ENCODE measurements around the gene CALHM4. TPM values are rescaled to one million over a fixed set of nuclear protein-coding genes. Genes with fewer than 3 reads are reported as not detected.

The CALHM4 gene
- total RNA-seq, 5 donors from 2014 or later (not counting 1 experiment from before 2014, with no cell fraction given): not detected

Other genes starting within 250 kb of the CALHM4 start
- 1 to 10 TPM; 5.9 to 9.3 (median 7.4) TPM for gene DSE, start 182.8 kb upstream of the CALHM4 start, total RNA-seq
- gene CALHM6, start 92.4 kb upstream of the CALHM4 start, total RNA-seq: 10 to 100 TPM in 1 of 5 donors, 1 to 10 TPM in 3, under 1 TPM in 1; 0.53 to 15.4 (median 3.8) TPM
- not detected for gene CALHM5, start 42.1 kb upstream of the CALHM4 start, total RNA-seq
- not detected for gene TRAPPC3L, start 8.1 kb upstream of the CALHM4 start, total RNA-seq
- 10 to 100 TPM; 29.3 to 48.9 (median 35.8) TPM for gene RWDD1, start 17.8 kb downstream of the CALHM4 start, total RNA-seq
- gene RSPH4A, start 62.7 kb downstream of the CALHM4 start, total RNA-seq: under 1 TPM; 0.38 to 0.91 (median 0.43) TPM
- gene ZUP1, start 115.0 kb downstream of the CALHM4 start, total RNA-seq: 10 to 100 TPM; 10.4 to 14.1 (median 11.4) TPM
- 10 to 100 TPM; 41.3 to 57.3 (median 45.6) TPM for gene KPNA5, start 127.5 kb downstream of the CALHM4 start, total RNA-seq
- not detected for gene FAM162B, start 212.0 kb downstream of the CALHM4 start, total RNA-seq

Measured in T-cell (primary cell).